ENCODE data around the gene VPS8. TPM values are rescaled to one million over a fixed set of nuclear protein-coding genes. Genes with fewer than 3 reads are reported as not detected.
"Not testable (repeated sequence)": the region's sequence is repeated elsewhere in the genome, so short reads cannot be mapped to it uniquely, and the experiment has no call there.

Gene VPS8
- total RNA-seq, 1 donor from 2014 or later = 62.9 TPM

GRCh38 chr3:184946917-184947316 is 135.0 kb downstream of the VPS8 start:
- Histone ChIP-seq H3K27ac (no peak overlapping the region), H3K27me3 (no peaks in the 10 kb centered on the region), H3K4me3 (no peak overlapping the region), H3K4me1 (no peaks in the 10 kb centered on the region), H3K36me3 (peaks cover 24% of the 10 kb centered on the region), H3K9me3 (no peaks in the 10 kb centered on the region)
- DNase-seq = no peak
- TF ChIP-seq, protein P1, sequence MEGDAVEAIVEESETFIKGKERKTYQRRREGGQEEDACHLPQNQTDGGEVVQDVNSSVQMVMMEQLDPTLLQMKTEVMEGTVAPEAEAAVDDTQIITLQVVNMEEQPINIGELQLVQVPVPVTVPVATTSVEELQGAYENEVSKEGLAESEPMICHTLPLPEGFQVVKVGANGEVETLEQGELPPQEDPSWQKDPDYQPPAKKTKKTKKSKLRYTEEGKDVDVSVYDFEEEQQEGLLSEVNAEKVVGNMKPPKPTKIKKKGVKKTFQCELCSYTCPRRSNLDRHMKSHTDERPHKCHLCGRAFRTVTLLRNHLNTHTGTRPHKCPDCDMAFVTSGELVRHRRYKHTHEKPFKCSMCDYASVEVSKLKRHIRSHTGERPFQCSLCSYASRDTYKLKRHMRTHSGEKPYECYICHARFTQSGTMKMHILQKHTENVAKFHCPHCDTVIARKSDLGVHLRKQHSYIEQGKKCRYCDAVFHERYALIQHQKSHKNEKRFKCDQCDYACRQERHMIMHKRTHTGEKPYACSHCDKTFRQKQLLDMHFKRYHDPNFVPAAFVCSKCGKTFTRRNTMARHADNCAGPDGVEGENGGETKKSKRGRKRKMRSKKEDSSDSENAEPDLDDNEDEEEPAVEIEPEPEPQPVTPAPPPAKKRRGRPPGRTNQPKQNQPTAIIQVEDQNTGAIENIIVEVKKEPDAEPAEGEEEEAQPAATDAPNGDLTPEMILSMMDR (IDR thresholded peaks at IDR 0.05) = no peak
- intact Hi-C loops (cut with DNase I) = no loop called here
- ATAC-seq = no peak

GRCh38 chr3:184949251-184949965 is 137.4 kb downstream of the VPS8 start:
- Histone ChIP-seq H3K4me3 (no peak overlapping the region), H3K4me1 (no peaks in the 10 kb centered on the region), H3K36me3 (peaks cover 11% of the 10 kb centered on the region), H3K27ac (no peak overlapping the region), H3K9me3 (no peaks in the 10 kb centered on the region), H3K27me3 (no peaks in the 10 kb centered on the region)
- ATAC-seq = no peak
- TF ChIP-seq, protein P1 (IDR thresholded peaks at IDR 0.05) = no peak
- intact Hi-C loops (cut with DNase I) = no loop called here
- no peak for DNase-seq

DNA sequence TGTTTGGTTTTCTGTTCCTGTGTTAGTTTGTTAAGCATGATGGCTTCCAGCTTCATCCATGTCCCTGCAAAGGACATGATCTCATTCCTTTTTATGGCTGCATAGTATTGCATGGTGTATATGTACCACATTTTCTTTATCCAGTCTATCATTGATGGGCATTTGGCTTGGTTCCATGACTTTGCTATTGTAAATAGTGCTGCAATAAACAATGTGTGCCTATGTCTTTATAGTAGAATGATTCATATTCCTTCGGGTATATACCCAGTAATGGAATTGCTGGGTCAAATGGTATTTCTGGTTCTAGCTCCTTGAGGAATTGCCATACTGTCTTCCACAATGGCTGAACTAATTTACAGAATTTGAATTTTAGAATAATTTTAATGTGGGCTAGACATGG is 138.8 kb downstream of the VPS8 start:
- H3K4me3 ChIP-seq; H3K27ac ChIP-seq; H3K9me3 ChIP-seq; H3K36me3 ChIP-seq; H3K27me3 ChIP-seq; DNase-seq; ATAC-seq; intact Hi-C loops (cut with DNase I); H3K4me1 ChIP-seq: not testable (repeated sequence)

- Histone ChIP-seq H3K27me3 (no peaks in the 10 kb centered on the region), H3K36me3 (peaks cover 15% of the 10 kb centered on the region), H3K4me3 (no peak overlapping the region), H3K27ac (no peak overlapping the region), H3K4me1 (no peaks in the 10 kb centered on the region), H3K9me3 (no peaks in the 10 kb centered on the region)
- DNase-seq (no peak), ATAC-seq (no peak)
- intact Hi-C loops (cut with DNase I) = no loop called here
- TF ChIP-seq, protein P1 (IDR thresholded peaks at IDR 0.05) = no peak
Observed at GRCh38 chr3:184952671-184953070, 140.7 kb downstream of the VPS8 start.

GRCh38 chr3:184953401-184953800 is 141.4 kb downstream of the VPS8 start:
- DNase-seq (no peak), ATAC-seq (no peak)
- TF ChIP-seq, protein P1 (IDR thresholded peaks at IDR 0.05) = no peak
- Histone ChIP-seq H3K36me3 (peaks cover 22% of the 10 kb centered on the region), H3K4me1 (no peaks in the 10 kb centered on the region), H3K4me3 (no peak overlapping the region), H3K9me3 (no peaks in the 10 kb centered on the region), H3K27me3 (no peaks in the 10 kb centered on the region), H3K27ac (no peak overlapping the region)
- intact Hi-C loops (cut with DNase I) = no loop called here

DNA sequence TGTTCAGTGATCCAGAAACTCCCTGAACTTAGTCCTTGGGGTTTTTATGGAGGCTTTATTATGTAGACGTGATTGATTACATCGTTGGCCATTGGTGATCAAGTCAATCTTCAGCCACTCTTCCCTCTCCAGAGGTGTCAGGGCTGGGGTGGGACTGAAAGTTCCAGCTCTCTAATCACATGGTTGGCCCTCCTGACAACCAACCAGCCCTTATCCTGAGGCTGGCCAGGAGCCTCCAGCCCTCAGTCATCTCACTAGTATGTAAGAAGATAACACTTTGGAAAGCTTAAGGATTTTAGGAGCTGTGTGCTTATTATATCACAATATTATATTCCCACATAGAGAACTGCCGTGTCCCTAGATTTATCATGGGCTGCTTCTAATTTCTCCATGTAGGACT is 142.3 kb downstream of the VPS8 start:
- ATAC-seq (no peak), DNase-seq (no peak)
- H3K9me3 ChIP-seq = no peaks in the 10 kb centered on the region
- TF ChIP-seq, protein P1 (IDR thresholded peaks at IDR 0.05) = no peak
- no peaks in the 10 kb centered on the region for H3K27me3 ChIP-seq
- intact Hi-C loops (cut with DNase I) = no loop called here
- H3K27ac ChIP-seq = no peak overlapping the region
- no peak overlapping the region for H3K4me3 ChIP-seq
- H3K36me3 ChIP-seq = peaks cover 30% of the 10 kb centered on the region
- no peaks in the 10 kb centered on the region for H3K4me1 ChIP-seq

DNA sequence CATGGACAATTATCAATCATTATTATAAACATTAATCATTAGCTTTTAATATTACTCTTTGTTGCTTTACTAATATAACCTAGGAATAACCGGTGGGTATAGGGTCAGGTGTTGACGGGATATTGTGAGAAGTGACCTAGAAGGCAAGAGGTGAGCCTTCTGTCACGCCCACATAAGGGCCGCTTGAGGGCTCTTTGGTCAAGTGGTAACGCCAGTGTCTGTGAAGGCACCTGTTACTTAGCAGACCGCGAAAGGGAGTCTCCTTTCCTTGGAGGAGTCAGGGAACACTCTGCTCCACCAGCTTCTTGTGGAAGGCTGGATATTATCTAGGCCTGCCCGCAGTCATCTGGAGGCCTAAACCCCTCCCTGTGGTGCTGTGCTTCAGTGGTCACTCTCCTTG is 142.9 kb downstream of the VPS8 start:
- ATAC-seq; H3K9me3 ChIP-seq; H3K4me1 ChIP-seq; H3K4me3 ChIP-seq; intact Hi-C loops (cut with DNase I); H3K27ac ChIP-seq; H3K27me3 ChIP-seq; DNase-seq: not testable (repeated sequence)
- peaks cover 30% of the 10 kb centered on the region for H3K36me3 ChIP-seq

Measured in upper lobe of right lung (tissue), 1 donor.